K562 (cell line): ENCODE measurements around the gene POMC. TPM values are rescaled to one million over a fixed set of nuclear protein-coding genes. Genes with fewer than 3 reads are reported as not detected.

ENCODE experiments used
- ASH1L ChIP-seq: fragments of 450-650 bp; IDR thresholded peaks from 2 replicates; pipeline ENCODE4 v1.6.1; 2018; ENCODE audit warnings: borderline replicate concordance, mild to moderate bottlenecking, low read depth; ENCODE audit not compliant: partially characterized antibody
- C11orf30 ChIP-seq: fragments of 450-650 bp; IDR thresholded peaks from 2 replicates; pipeline ENCODE4 v1.6.1; 2016; ENCODE audit warnings: low read depth, mild to moderate bottlenecking
- IFI16 ChIP-seq: fragments of 250-450 bp; sonication (Bioruptor Pico); IDR thresholded peaks from 2 replicates; pipeline ENCODE4 v2.1.2; 2022; ENCODE audit warnings: mild to moderate bottlenecking, inconsistent platforms
- KLF10 ChIP-seq: fragments of 250-450 bp; sonication (Bioruptor Pico); IDR thresholded peaks from 2 replicates; pipeline ENCODE4 v1.6.1; 2021; ENCODE audit warnings: matching md5 sums
- MCM3 ChIP-seq: fragments of 450-650 bp; IDR thresholded peaks from 2 replicates; pipeline ENCODE4 v1.6.1; 2016
- TBP ChIP-seq: optimal IDR thresholded peaks from 2 replicates; pipeline ENCODE3; 2011; ENCODE audit warnings: low read depth, low read length, improper control_type of control experiment
- ZSCAN29 ChIP-seq: fragments of 450-650 bp; IDR thresholded peaks from 2 replicates; pipeline ENCODE4 v1.6.1; 2017
- polyA plus RNA-seq, 8 experiments: library from polyadenylated mRNA; depleted of rRNA in 4 of 8; stranded (reverse) in 5 of 8; unstranded in 3 of 8; fragments of >200 nt; fragmentation: Nextera tagmentation in 2 of 8; fragmentation: Illumina TruSeq in 1 of 8; extraction: Ambion mirVana in 2 of 8; extraction: Trizol in 1 of 8; gene quantifications; 2 replicates each; pipeline versions ENCODE4 v1.2.1 to v1.2.3, GENCODE V29; 2011 to 2014; ENCODE audit warnings: inconsistent platforms in 1 of 8, missing spikeins in 1 of 8
- total RNA-seq, 7 experiments: library from RNA; depleted of rRNA in 6 of 7; stranded (reverse); fragments of >200 nt in 6 of 7; fragmentation: Illumina TruSeq in 2 of 7; extraction: Trizol in 2 of 7; gene quantifications; 2 replicates each; pipeline versions ENCODE4 v1.2.1 to v1.2.3, GENCODE V29; 2011 to 2021; ENCODE audit warnings: low replicate concordance in 1 of 7
- TF ChIP-seq, protein P1 (sequence below), 2 experiments: fragments of 450-650 bp; formaldehyde crosslinking in 1 of 2; IDR thresholded peaks; 2 replicates each; pipeline versions ENCODE4 v1.4.0 to v1.6.1; 2014 to 2020; ENCODE audit warnings: mild to moderate bottlenecking in 2 of 2, borderline replicate concordance in 1 of 2, low read depth in 1 of 2
- TF ChIP-seq, protein P2 (sequence below): conservative IDR thresholded peaks from 2 replicates; pipeline ENCODE4 v1.6.1; 2011; ENCODE audit warnings: low read depth, mild to moderate bottlenecking, low read length; ENCODE audit not compliant: control insufficient read depth

Gene POMC
- total and polyA plus RNA-seq, 9 of the 15 experiments (the other 6 are each of a cell fraction or from before 2014, with no cell fraction given), result not detected

DNA sequence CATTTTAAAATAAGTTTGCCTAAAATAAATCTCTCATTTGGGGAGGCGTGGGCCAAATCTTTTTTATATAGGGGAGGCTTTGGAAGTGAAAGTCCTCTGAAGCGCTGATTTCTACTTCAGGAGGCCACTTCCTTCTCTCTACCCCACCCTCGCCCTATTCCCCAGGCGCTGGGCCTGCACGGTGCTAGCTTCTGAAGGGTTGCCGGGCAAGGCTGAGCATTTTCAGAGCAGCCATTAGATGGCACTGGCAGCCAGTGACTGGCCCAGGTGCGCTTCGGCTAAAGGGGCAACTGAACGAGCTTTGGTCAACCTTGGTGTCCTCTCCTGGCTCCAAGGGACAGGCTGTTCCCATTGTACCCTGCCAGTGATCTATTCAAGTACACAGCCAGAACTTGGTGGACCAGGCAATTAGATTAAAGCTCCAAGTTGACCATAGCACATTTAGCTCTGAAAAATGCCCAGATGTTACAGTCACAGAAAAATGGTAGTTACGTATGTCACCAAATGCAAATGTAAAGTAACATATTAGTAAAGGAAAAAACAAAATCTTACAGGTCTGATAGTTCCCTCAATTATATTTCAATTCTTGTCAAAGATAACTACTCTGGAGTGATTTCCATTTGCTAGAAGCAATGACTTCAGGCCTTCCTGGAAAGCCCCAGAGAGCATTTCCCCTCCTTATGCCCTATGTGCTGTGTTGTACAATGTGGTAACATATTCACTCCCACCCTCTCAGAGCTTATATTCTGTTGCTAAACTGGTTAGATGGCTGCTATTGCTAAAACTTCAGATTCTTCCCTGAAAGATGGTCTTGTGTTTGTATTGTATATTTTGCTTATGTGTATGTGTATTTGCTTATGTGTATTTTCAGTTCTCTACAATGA, 2.1 kb downstream of the POMC start (continued):
- TF ChIP-seq, protein P1, sequence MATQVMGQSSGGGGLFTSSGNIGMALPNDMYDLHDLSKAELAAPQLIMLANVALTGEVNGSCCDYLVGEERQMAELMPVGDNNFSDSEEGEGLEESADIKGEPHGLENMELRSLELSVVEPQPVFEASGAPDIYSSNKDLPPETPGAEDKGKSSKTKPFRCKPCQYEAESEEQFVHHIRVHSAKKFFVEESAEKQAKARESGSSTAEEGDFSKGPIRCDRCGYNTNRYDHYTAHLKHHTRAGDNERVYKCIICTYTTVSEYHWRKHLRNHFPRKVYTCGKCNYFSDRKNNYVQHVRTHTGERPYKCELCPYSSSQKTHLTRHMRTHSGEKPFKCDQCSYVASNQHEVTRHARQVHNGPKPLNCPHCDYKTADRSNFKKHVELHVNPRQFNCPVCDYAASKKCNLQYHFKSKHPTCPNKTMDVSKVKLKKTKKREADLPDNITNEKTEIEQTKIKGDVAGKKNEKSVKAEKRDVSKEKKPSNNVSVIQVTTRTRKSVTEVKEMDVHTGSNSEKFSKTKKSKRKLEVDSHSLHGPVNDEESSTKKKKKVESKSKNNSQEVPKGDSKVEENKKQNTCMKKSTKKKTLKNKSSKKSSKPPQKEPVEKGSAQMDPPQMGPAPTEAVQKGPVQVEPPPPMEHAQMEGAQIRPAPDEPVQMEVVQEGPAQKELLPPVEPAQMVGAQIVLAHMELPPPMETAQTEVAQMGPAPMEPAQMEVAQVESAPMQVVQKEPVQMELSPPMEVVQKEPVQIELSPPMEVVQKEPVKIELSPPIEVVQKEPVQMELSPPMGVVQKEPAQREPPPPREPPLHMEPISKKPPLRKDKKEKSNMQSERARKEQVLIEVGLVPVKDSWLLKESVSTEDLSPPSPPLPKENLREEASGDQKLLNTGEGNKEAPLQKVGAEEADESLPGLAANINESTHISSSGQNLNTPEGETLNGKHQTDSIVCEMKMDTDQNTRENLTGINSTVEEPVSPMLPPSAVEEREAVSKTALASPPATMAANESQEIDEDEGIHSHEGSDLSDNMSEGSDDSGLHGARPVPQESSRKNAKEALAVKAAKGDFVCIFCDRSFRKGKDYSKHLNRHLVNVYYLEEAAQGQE (IDR thresholded peaks at IDR 0.05; ENCODE audit: borderline replicate concordance), result peak; percentile 24; the same call in 1 of the 2 replicates
- TF ChIP-seq, protein P1 (CRISPR knock-in tag; IDR thresholded peaks at IDR 0.05; ENCODE audit: low read depth), result no peak
- TF ChIP-seq IFI16 (CRISPR knock-in tag) (no peak), MCM3 (no peak), ASH1L (no peak), TBP (no peak), ZSCAN29 (no peak), KLF10 (CRISPR knock-in tag) (no peak), C11orf30 (no peak)
- TF ChIP-seq, protein P2, sequence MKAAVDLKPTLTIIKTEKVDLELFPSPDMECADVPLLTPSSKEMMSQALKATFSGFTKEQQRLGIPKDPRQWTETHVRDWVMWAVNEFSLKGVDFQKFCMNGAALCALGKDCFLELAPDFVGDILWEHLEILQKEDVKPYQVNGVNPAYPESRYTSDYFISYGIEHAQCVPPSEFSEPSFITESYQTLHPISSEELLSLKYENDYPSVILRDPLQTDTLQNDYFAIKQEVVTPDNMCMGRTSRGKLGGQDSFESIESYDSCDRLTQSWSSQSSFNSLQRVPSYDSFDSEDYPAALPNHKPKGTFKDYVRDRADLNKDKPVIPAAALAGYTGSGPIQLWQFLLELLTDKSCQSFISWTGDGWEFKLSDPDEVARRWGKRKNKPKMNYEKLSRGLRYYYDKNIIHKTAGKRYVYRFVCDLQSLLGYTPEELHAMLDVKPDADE, result no peak
